WTC11 (cell line): Measurements from ENCODE around the gene IGFALS. TPM values are rescaled to one million over a fixed set of nuclear protein-coding genes. Genes with fewer than 3 reads are reported as not detected.

ENCODE experiments used
- ATAC-seq: fragments of 200-7000 bp; cut with Tn5 transposase; 2 replicates; pipeline ENCODE4 v1.10.0; 2021; ENCODE audit warnings: mild to moderate bottlenecking, moderate library complexity
- CTCF ChIA-PET: fragments of 300-600 bp; sonication (Branson Sonifier 250); formaldehyde crosslinking; loops from one replicate; lab custom pipeline; 2021; ENCODE audit warnings: antibody characterized with exemption; lab: Charles Lee
- POLR2A ChIA-PET: fragments of 350-600 bp; sonication (Branson Sonifier 250); formaldehyde crosslinking; loops from one replicate; lab custom pipeline; 2021; ENCODE audit warnings: antibody characterized with exemption; lab: Charles Lee
- DNase-seq: peaks from one replicate; pipeline ENCODE4 v3.0.0; 2021; ENCODE audit warnings: low spot score
- H3K27ac Mint-ChIP-seq: 2 replicates; pipeline ENCODE4 v1.8.0; 2021; ENCODE audit warnings: mixed read lengths
- H3K27me3 Mint-ChIP-seq: 2 replicates; pipeline ENCODE4 v1.8.0; 2021; ENCODE audit warnings: low read depth, mild to moderate bottlenecking, moderate library complexity, mixed read lengths
- H3K36me3 Mint-ChIP-seq: 2 replicates; pipeline ENCODE4 v1.8.0; 2021; ENCODE audit warnings: mixed read lengths
- H3K4me1 Mint-ChIP-seq: 2 replicates; pipeline ENCODE4 v1.8.0; 2022; ENCODE audit warnings: mixed read lengths
- H3K4me3 Mint-ChIP-seq: 2 replicates; pipeline ENCODE4 v1.8.0; 2021; ENCODE audit warnings: mild to moderate bottlenecking, moderate library complexity, mixed read lengths
- H3K9me3 Mint-ChIP-seq: 2 replicates; pipeline ENCODE4 v1.8.0; 2021; ENCODE audit warnings: mixed read lengths
- ELF4 ChIP-seq: sonication (generic); formaldehyde crosslinking; IDR thresholded peaks from 2 replicates; pipeline ENCODE4 v1.8.1; 2022; ENCODE audit warnings: low read depth, mild to moderate bottlenecking, moderate library complexity, missing genetic modification reagents
- FOXK1 ChIP-seq: sonication (generic); formaldehyde crosslinking; IDR thresholded peaks from 2 replicates; pipeline ENCODE4 v1.8.0; 2022; ENCODE audit warnings: mild to moderate bottlenecking, moderate library complexity, missing genetic modification reagents
- FOXP1 ChIP-seq: sonication (generic); formaldehyde crosslinking; IDR thresholded peaks from 2 replicates; pipeline ENCODE4 v1.8.0; 2022; ENCODE audit warnings: missing genetic modification reagents, mild to moderate bottlenecking, moderate library complexity, borderline replicate concordance
- GTF2I ChIP-seq: fragments of 250-450 bp; sonication (Bioruptor Pico); conservative IDR thresholded peaks from 2 replicates; pipeline ENCODE4 v1.4.0; 2021; ENCODE audit warnings: mild to moderate bottlenecking
- JAZF1 ChIP-seq: fragments of 250-450 bp; sonication (Bioruptor Pico); IDR thresholded peaks from 2 replicates; pipeline ENCODE4 v1.9.0; 2021; ENCODE audit warnings: moderate library complexity, mild to moderate bottlenecking, inconsistent platforms
- USF1 ChIP-seq: sonication (generic); formaldehyde crosslinking; IDR thresholded peaks from 2 replicates; pipeline ENCODE4 v1.8.0; 2022; ENCODE audit warnings: mild to moderate bottlenecking, missing genetic modification reagents
- ZNF121 ChIP-seq: sonication (generic); formaldehyde crosslinking; IDR thresholded peaks from 2 replicates; pipeline ENCODE4 v1.8.0; 2023; ENCODE audit warnings: missing genetic modification reagents
- ZNF219 ChIP-seq: sonication (generic); formaldehyde crosslinking; IDR thresholded peaks from 2 replicates; pipeline ENCODE4 v1.8.0; 2023; ENCODE audit warnings: missing genetic modification reagents, mild to moderate bottlenecking, borderline replicate concordance
- ZNF317 ChIP-seq: sonication (generic); formaldehyde crosslinking; IDR thresholded peaks from 2 replicates; pipeline ENCODE4 v1.8.1; 2023; ENCODE audit warnings: low read depth, mild to moderate bottlenecking, moderate library complexity, missing genetic modification reagents, borderline replicate concordance
- total RNA-seq: library from RNA; stranded (reverse); gene quantifications from 3 replicates; pipeline ENCODE4 v1.2.3, GENCODE V29; 2021
- TF ChIP-seq, protein P1 (sequence below): sonication (generic); formaldehyde crosslinking; IDR thresholded peaks from 2 replicates; pipeline ENCODE4 v1.8.0; 2022; ENCODE audit warnings: missing genetic modification reagents

IGFALS gene
- total RNA-seq, 1 experiment from 2014 or later = not detected

DNA sequence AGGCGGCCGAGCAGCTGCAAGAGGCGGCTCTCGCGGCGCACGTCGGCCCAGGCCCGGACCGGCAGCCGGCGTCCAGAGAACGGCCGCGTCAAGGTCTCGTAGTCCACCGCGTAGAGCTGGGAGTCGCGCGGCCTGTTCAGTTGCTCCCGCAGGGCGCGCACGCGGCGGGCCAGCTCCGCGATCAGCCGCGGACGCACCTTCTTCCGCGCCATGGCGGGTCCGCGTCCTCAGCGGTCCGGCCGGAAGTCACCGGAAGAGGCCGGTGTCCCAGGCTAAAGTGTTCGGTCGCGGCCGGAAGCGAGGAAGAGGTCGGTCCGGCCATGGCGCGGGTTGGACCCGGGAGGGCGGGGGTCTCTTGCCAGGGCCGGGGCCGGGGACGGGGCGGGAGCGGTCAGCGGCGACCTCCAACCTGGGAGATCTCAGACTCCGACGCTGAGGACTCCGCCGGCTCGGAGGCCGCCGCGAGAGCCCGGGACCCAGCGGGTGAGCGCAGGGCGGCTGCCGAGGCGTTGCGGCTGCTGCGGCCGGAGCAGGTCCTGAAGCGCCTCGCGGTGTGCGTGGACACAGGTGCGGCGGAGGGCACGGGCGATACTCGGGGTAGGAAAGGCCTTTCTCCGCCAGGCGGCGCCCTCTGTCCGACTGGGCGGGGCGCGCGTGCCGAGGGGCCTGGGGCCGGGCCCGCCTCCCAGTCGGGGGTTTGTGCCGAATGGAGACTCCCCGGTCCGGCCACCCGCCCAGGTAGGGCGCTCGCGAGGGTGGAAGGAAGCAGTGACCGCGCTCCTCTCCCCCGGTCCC, 20.4 kb downstream of the IGFALS start, which contains the start of gene MRPS34 (continued):
- TF ChIP-seq, protein P1, sequence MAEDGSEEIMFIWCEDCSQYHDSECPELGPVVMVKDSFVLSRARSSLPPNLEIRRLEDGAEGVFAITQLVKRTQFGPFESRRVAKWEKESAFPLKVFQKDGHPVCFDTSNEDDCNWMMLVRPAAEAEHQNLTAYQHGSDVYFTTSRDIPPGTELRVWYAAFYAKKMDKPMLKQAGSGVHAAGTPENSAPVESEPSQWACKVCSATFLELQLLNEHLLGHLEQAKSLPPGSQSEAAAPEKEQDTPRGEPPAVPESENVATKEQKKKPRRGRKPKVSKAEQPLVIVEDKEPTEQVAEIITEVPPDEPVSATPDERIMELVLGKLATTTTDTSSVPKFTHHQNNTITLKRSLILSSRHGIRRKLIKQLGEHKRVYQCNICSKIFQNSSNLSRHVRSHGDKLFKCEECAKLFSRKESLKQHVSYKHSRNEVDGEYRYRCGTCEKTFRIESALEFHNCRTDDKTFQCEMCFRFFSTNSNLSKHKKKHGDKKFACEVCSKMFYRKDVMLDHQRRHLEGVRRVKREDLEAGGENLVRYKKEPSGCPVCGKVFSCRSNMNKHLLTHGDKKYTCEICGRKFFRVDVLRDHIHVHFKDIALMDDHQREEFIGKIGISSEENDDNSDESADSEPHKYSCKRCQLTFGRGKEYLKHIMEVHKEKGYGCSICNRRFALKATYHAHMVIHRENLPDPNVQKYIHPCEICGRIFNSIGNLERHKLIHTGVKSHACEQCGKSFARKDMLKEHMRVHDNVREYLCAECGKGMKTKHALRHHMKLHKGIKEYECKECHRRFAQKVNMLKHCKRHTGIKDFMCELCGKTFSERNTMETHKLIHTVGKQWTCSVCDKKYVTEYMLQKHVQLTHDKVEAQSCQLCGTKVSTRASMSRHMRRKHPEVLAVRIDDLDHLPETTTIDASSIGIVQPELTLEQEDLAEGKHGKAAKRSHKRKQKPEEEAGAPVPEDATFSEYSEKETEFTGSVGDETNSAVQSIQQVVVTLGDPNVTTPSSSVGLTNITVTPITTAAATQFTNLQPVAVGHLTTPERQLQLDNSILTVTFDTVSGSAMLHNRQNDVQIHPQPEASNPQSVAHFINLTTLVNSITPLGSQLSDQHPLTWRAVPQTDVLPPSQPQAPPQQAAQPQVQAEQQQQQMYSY (CRISPR knock-in tag) = no peak; the same call in 1 of the 2 replicates
- TF ChIP-seq FOXK1 (CRISPR knock-in tag) (peak; percentile 87), ZNF121 (0 out of 2 replicates have a peak, but pooled peaks have one; percentile 6)

DNA sequence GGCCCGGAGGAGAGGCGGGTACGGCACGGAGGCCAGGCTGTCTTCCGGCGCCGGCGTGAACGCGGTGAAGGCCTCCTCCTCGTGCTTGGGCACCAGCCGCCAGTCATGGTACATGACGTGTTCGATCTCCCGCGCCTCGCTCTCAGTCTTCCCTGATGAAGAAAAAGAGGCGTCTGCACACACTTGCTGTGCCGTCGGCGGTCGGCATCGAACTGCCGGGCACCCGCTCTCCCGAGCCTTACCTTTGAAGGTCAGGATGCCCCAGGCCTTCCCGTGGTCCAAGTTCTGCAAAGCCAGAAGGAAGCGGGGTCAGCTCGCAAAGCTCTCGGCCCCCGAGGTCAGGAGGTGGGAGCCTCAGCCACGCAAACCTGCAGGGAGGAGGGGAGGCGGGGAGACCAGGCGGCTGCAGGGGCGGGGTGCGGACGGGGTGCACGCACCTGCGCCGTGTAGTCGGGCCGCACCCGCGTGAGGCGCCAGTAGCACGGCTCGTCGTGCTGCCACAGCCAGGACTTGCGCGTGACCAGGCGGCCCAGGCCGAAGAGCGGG, 21.1 kb downstream of the IGFALS start, which contains the start of gene EME2:
Gene EME2, plus strand, starts transcription at position 449 of the 546 bp plus-strand sequence. CDS start 418 bp downstream, outside the sequence.
- Mint-ChIP-seq H3K4me1 (peaks cover 4% of the 10 kb centered on the region), H3K4me3 (peak within 1 kb of the TSS; percentile 99), H3K27ac (peak within 1 kb of the TSS; percentile 98), H3K9me3 (no peaks in the 10 kb centered on the region), H3K27me3 (no peaks in the 10 kb centered on the region; the same call in 1 of the 2 replicates), H3K36me3 (peaks cover 4% of the 10 kb centered on the region)
- ChIA-PET CTCF (interaction anchor here (0.6 to 3.1 kb wide), 7 partner anchors 9 to 430 kb away, joined by 3 to 37 read pairs (median 5); partner anchors contain the start of genes MAPK8IP3, NUBP2 and SPSB3), POLR2A (interaction anchor here (0.8 to 3.6 kb wide), 4 partner anchors 8 to 59 kb away, joined by 3 to 18 read pairs (median 8); partner anchors contain the start of genes NUBP2 and SPSB3)
- TF ChIP-seq USF1 (CRISPR knock-in tag) (0 out of 2 replicates have a peak, but pooled peaks have one; percentile 8), ELF4 (CRISPR knock-in tag) (0 out of 2 replicates have a peak, but pooled peaks have one; percentile 51), GTF2I (CRISPR knock-in tag) (no peak), ZNF219 (CRISPR knock-in tag) (no peak), FOXP1 (CRISPR knock-in tag) (peak; percentile 50; the same call in 1 of the 2 replicates)
- TF ChIP-seq, protein P1 (CRISPR knock-in tag) = 0 out of 2 replicates have a peak, but pooled peaks have one; percentile 21
- ATAC-seq (no peak), DNase-seq (no peak)

- DNase-seq = peak; percentile 39
- Mint-ChIP-seq H3K4me1 (peaks cover 4% of the 10 kb centered on the region), H3K27ac (peak overlapping the region; percentile 98), H3K9me3 (no peaks in the 10 kb centered on the region), H3K4me3 (peak overlapping the region; percentile 99), H3K36me3 (peaks cover 4% of the 10 kb centered on the region)
- 0 out of 2 replicates have a peak, but pooled peaks have one; percentile 1 for TF ChIP-seq USF1 (CRISPR knock-in tag)
- no peak for TF ChIP-seq ZNF317
- no peak for TF ChIP-seq JAZF1 (CRISPR knock-in tag)
- no peak for TF ChIP-seq ZNF121
- no peak for TF ChIP-seq FOXK1 (CRISPR knock-in tag)
- TF ChIP-seq, all 79 proteins: peak for 1
- no peaks in the 10 kb centered on the region; the same call in 1 of the 2 replicates for H3K27me3 Mint-ChIP-seq
- no peak for ATAC-seq
- POLR2A ChIA-PET = interaction anchor here (1.1 to 3.6 kb wide), 3 partner anchors 9 to 58 kb away, joined by 3 to 18 read pairs (median 11); partner anchors contain the start of genes NUBP2 and SPSB3
- CTCF ChIA-PET = interaction anchor here (1.1 to 3.1 kb wide), 3 partner anchors 8 to 66 kb away, joined by 4 to 37 read pairs (median 6); partner anchors contain the start of genes MAPK8IP3, NUBP2 and SPSB3
Measured at GRCh38 chr16:1771864-1772361, 21.6 kb downstream of the IGFALS start.
